Osteoblast (primary cell): ENCODE measurements around the gene LIG3. TPM values are rescaled to one million over a fixed set of nuclear protein-coding genes. Genes with fewer than 3 reads are reported as not detected.

Experiments used
- DNase-seq: peaks from one replicate; pipeline ENCODE4 v3.0.0; 2011; ENCODE audit warnings: low spot score, mixed read lengths; ENCODE audit not compliant: insufficient read length; ENCODE audit errors: missing footprints
- H2AFZ ChIP-seq: 2 replicates; pipeline ENCODE4 v1.6.0; 2011; ENCODE audit warnings: mild to moderate bottlenecking, low read length
- H3K27ac ChIP-seq: 2 replicates; pipeline ENCODE4 v1.5.1; 2011; ENCODE audit warnings: mild to moderate bottlenecking, low read depth, low read length, moderate library complexity
- H3K27me3 ChIP-seq: 2 replicates; pipeline ENCODE4 v1.6.0; 2012; ENCODE audit warnings: mild to moderate bottlenecking, control low read depth, inconsistent platforms, low read length, moderate library complexity; ENCODE audit not compliant: insufficient read depth
- H3K36me3 ChIP-seq: 2 replicates; pipeline ENCODE4 v1.5.1; 2011; ENCODE audit warnings: mild to moderate bottlenecking, low read length, control low read depth, moderate library complexity; ENCODE audit not compliant: insufficient read depth
- H3K4me1 ChIP-seq: 2 replicates; pipeline ENCODE4 v1.5.1; 2011; ENCODE audit warnings: mild to moderate bottlenecking, low read length, control low read depth, moderate library complexity; ENCODE audit not compliant: insufficient read depth
- H3K4me2 ChIP-seq: 2 replicates; pipeline ENCODE4 v1.6.0; 2011; ENCODE audit warnings: mild to moderate bottlenecking, low read length; ENCODE audit not compliant: insufficient read depth
- H3K4me3 ChIP-seq: fragments of 200-600 bp; sonication (generic); 3 replicates; pipeline ENCODE4 v1.5.1; 2012; ENCODE audit warnings: mild to moderate bottlenecking, low read length, inconsistent platforms; ENCODE audit not compliant: insufficient read depth
- H3K79me2 ChIP-seq: 2 replicates; pipeline ENCODE4 v1.6.0; 2012; ENCODE audit warnings: mild to moderate bottlenecking, low read length, control low read depth, inconsistent platforms; ENCODE audit not compliant: insufficient read depth
- H3K9me3 ChIP-seq: 2 replicates; pipeline ENCODE4 v1.5.1; 2011; ENCODE audit warnings: low read depth, low read length, control low read depth
- H4K20me1 ChIP-seq: 2 replicates; pipeline ENCODE4 v1.6.0; 2012; ENCODE audit warnings: mild to moderate bottlenecking, low read length, control low read depth; ENCODE audit not compliant: insufficient read depth
- total RNA-seq: library from RNA; depleted of rRNA; stranded (reverse); fragments of >200 nt; gene quantifications from 2 replicates; pipeline ENCODE4 v1.2.3, GENCODE V29; 2012
- TF ChIP-seq, protein P1 (sequence below): IDR thresholded peaks from 2 replicates; pipeline ENCODE4 v1.5.1; 2011; ENCODE audit warnings: mild to moderate bottlenecking, low read depth, low read length, moderate library complexity; ENCODE audit errors: extremely low read depth

Gene LIG3
- total RNA-seq, 1 donor = 26.1 TPM

DNA sequence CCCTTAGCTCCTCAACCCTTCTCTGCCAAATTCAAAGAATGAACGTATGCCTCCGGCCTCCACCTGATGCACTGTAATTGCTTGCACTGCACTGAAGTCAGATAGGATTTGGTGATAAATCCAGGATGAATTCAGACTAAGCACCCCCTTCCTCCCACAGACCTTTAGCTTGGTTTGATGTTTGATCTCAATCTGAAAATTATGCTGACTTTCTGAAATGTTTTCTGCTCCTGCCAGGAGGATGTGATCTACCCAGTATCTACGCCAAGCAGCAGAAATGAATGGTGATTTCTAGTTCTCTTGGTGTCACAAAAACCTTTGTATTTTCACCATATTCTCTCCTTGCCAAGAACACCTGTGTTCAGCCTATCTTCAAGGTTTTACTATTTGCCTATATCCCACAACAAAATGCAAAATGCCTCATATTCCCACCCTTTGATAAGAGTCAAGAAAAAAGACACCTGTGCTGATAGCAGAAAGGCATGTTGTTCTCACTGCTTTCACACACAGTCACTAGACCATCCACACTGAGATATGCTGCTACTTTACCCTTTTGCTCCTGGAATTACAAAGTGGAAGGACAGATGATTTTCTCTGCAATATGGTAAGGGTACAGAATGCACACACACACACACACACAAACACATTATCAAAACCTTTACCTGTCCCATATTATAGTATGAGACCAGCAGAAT lies 68.5 kb downstream of the LIG3 start:
- H4K20me1 ChIP-seq = peaks cover 3% of the 10 kb centered on the region
- no peak for DNase-seq
- H2AFZ ChIP-seq = no peak overlapping the region
- peaks cover 30% of the 10 kb centered on the region for H3K4me1 ChIP-seq
- no peaks in the 10 kb centered on the region for H3K9me3 ChIP-seq
- no peak overlapping the region for H3K4me3 ChIP-seq
- H3K27me3 ChIP-seq = no peaks in the 10 kb centered on the region
- no peaks in the 10 kb centered on the region for H3K36me3 ChIP-seq
- H3K4me2 ChIP-seq = no peak overlapping the region
- H3K79me2 ChIP-seq = peaks cover 47% of the 10 kb centered on the region
- H3K27ac ChIP-seq = no peak overlapping the region
- TF ChIP-seq, protein P1, sequence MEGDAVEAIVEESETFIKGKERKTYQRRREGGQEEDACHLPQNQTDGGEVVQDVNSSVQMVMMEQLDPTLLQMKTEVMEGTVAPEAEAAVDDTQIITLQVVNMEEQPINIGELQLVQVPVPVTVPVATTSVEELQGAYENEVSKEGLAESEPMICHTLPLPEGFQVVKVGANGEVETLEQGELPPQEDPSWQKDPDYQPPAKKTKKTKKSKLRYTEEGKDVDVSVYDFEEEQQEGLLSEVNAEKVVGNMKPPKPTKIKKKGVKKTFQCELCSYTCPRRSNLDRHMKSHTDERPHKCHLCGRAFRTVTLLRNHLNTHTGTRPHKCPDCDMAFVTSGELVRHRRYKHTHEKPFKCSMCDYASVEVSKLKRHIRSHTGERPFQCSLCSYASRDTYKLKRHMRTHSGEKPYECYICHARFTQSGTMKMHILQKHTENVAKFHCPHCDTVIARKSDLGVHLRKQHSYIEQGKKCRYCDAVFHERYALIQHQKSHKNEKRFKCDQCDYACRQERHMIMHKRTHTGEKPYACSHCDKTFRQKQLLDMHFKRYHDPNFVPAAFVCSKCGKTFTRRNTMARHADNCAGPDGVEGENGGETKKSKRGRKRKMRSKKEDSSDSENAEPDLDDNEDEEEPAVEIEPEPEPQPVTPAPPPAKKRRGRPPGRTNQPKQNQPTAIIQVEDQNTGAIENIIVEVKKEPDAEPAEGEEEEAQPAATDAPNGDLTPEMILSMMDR = no peak

DNA sequence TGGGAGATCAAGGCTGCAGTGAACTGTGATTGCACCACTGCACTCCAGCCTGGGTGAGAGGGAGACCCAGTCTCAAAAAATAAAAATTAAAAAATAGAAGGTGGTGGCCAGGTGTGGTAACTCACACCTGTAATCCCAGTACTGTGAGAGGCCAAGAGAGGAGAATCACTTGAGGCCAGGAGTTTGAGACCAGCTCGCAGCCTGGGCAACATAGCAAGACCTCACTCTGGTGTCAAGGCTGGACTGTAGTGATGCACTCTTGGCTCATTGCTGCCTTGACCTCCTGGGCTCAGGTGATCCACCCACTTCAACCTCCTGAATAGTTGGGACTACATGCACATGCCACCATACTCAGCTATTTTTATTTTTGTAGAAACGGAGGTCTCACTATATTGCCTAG lies 69.9 kb downstream of the LIG3 start:
- peaks cover 30% of the 10 kb centered on the region for H3K4me1 ChIP-seq
- H2AFZ ChIP-seq = no peak overlapping the region
- no peak for DNase-seq
- H3K9me3 ChIP-seq = no peaks in the 10 kb centered on the region
- H3K27ac ChIP-seq = no peak overlapping the region
- H3K27me3 ChIP-seq = no peaks in the 10 kb centered on the region
- no peaks in the 10 kb centered on the region for H3K36me3 ChIP-seq
- no peak overlapping the region for H3K4me3 ChIP-seq
- TF ChIP-seq, protein P1 = no peak
- H3K79me2 ChIP-seq = peaks cover 41% of the 10 kb centered on the region
- no peak overlapping the region for H3K4me2 ChIP-seq
- peaks cover 3% of the 10 kb centered on the region for H4K20me1 ChIP-seq

DNA sequence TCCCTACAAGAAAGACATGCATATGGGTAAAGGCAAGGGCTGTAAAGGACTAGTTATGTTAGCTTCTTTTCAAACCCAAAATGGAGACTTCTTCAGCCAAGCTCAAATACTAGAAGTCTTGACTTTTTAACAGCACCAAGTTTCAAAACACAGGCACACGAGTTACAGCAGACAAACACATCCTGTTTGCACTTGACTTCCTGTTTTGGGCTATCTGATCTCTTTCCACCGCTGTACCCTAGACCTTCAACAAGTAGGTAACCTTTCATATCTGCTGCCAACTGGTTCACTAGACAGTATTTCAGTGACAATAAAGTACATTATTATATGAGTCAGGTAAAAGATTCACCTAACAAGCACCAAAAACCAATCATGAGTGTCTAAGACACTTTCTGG lies 70.9 kb downstream of the LIG3 start:
- peaks cover 27% of the 10 kb centered on the region for H3K4me1 ChIP-seq
- H3K79me2 ChIP-seq = peaks cover 38% of the 10 kb centered on the region
- no peaks in the 10 kb centered on the region for H3K27me3 ChIP-seq
- H3K4me3 ChIP-seq = no peak overlapping the region
- TF ChIP-seq, protein P1 = no peak
- no peak for DNase-seq
- H3K36me3 ChIP-seq = no peaks in the 10 kb centered on the region
- H3K4me2 ChIP-seq = no peak overlapping the region
- no peak overlapping the region for H2AFZ ChIP-seq
- H3K27ac ChIP-seq = peak overlapping the region; percentile 68
- peaks cover 3% of the 10 kb centered on the region for H4K20me1 ChIP-seq
- no peaks in the 10 kb centered on the region for H3K9me3 ChIP-seq

DNA sequence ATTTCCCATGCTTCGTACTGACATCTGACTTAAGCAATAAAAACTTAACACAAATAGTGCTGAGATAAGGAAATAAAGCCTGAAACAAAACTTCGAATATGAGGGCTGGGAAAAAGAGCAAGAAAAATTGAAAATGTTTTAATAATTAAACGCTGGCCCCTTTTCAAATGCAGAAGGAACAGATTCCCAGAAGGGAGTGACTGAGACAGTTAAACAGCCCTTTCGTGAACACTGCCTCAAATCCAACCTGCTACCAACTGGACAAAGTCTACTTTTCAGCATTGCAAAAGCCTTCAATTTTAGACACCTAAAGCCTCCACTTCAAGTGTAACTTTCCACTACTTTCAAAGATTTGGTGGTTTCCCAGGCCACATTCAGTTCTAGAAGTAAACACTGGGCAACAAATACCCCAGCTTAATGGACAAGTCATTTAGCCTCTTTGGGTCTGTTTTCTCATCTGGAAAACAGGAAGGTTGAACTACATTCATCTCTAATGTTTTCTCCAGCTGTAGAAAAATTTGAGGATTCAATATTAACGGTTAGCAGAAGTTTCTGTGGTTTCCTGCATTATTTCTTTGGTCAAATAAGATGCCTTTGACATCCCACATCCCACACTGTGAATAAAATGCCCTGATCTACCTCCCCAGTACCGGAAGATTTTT lies 71.4 kb downstream of the LIG3 start:
- no peak for DNase-seq
- no peaks in the 10 kb centered on the region for H3K9me3 ChIP-seq
- peaks cover 22% of the 10 kb centered on the region for H3K4me1 ChIP-seq
- no peak overlapping the region for H2AFZ ChIP-seq
- H3K27ac ChIP-seq = peak overlapping the region; percentile 68
- peaks cover 36% of the 10 kb centered on the region for H3K79me2 ChIP-seq
- H3K36me3 ChIP-seq = no peaks in the 10 kb centered on the region
- H3K4me3 ChIP-seq = no peak overlapping the region
- no peaks in the 10 kb centered on the region for H3K27me3 ChIP-seq
- peaks cover 3% of the 10 kb centered on the region for H4K20me1 ChIP-seq
- peak overlapping the region; percentile 55 for H3K4me2 ChIP-seq
- TF ChIP-seq, protein P1 = no peak
